ENCODE data around the gene INSR.

The INSR gene

DNA sequence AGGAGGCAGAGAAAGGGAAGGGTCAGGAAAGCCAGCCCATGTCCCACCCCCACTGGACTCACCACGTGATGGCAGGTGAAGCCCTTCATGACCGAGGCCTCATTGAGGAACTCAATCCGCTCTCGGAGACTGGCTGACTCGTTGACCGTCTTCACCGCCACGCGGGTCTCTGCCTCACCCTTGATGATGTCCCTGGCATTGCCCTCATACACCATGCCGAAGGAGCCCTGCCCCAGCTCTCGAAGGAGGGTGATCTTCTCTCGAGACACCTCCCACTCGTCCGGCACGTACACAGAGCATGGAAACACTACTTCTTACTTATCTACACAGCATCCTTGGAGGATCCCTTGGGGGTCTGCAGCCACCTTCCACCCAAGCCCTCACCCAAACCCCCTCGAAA is 169.0 kb downstream of the INSR start:
- TF ChIP-seq, protein P1, sequence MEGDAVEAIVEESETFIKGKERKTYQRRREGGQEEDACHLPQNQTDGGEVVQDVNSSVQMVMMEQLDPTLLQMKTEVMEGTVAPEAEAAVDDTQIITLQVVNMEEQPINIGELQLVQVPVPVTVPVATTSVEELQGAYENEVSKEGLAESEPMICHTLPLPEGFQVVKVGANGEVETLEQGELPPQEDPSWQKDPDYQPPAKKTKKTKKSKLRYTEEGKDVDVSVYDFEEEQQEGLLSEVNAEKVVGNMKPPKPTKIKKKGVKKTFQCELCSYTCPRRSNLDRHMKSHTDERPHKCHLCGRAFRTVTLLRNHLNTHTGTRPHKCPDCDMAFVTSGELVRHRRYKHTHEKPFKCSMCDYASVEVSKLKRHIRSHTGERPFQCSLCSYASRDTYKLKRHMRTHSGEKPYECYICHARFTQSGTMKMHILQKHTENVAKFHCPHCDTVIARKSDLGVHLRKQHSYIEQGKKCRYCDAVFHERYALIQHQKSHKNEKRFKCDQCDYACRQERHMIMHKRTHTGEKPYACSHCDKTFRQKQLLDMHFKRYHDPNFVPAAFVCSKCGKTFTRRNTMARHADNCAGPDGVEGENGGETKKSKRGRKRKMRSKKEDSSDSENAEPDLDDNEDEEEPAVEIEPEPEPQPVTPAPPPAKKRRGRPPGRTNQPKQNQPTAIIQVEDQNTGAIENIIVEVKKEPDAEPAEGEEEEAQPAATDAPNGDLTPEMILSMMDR (conservative IDR thresholded peaks at IDR 0.05; ENCODE audit: low read length): no peak
- no peak overlapping the region for H3K4me3 ChIP-seq (ENCODE audit: low read length)
- DNase-seq (ENCODE audit: low read depth): no peak

DNA sequence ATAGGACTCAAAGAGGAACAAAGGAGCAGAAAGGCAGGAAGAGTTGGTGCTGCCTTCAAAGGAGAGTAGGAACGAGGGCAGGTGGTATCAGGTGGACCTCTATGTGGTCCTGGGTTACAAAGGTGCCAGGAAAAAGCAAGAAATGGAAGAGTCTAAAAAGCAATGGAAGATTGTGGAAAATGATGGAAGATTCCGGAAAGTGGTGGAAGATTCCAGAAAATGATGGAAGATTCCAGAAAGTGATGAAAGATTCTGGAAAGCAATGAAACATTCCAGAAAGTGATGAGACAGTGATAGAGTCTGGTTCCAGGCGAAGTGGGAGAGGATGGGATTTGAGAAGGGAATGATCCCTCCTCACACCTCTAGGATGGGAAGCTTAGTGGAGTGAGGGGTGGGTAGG is 169.4 kb downstream of the INSR start:
- DNase-seq (ENCODE audit: low read depth): no peak
- TF ChIP-seq, protein P1 (conservative IDR thresholded peaks at IDR 0.05; ENCODE audit: low read length): no peak
- no peak overlapping the region for H3K4me3 ChIP-seq (ENCODE audit: low read length)

DNA sequence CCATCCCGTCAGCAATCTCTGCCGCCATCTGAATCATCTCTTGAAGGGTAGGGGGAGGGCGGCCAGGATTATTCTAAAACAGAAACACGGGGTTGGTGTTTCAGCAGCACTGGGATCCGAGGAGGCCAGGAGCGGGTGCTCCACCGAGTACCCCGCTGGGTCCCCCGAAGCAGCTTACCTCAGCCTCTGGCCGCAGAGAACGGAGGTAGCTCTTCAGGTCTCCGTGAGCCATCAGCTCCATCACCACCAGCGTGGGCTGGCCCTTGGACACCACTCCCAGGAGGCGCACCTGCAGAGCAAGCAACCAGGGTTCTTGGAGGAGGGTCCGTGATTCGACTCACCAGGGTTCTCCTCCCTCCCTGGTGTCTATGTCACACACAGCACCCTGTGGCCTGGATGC is 171.5 kb downstream of the INSR start:
- DNase-seq (ENCODE audit: low read depth): no peak
- H3K4me3 ChIP-seq (ENCODE audit: low read length): no peak overlapping the region
- TF ChIP-seq, protein P1 (conservative IDR thresholded peaks at IDR 0.05; ENCODE audit: low read length): no peak

DNA sequence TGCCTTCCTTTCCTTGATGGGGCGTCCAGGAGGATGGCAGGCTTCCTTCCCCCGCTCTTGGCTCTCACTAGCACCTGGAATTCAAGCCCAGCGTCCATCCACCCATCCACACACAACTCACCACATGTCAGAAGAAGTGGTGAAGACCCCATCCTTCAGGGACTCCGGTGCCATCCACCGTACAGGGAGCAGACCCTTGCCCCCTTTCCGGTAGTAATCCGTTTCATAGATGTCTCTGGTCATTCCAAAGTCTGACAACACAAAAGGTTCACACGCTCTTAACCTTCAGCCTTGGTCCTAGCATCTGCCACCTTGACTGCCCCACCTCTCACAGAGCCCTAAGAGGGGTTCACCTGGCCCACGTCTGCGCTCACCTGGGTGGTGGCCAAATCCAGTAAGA is 173.7 kb downstream of the INSR start:
- DNase-seq (ENCODE audit: low read depth): no peak
- TF ChIP-seq, protein P1 (conservative IDR thresholded peaks at IDR 0.05; ENCODE audit: low read length): no peak
- no peak overlapping the region for H3K4me3 ChIP-seq (ENCODE audit: low read length)

DNA sequence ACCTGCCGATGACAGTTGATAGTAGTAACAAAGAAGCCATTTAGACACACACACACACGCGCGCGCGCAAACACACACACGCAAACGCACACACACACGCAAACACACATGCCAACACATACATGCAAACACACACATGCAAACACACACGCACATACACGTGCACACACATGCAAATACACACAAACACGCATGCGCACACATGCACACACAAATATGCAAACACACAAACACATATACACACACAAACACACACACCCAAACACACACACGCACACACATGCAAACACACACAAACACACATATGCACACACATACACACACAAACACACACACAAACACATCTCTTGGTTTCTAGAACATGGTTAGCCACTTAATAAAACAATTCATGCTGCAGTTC is 174.6 kb downstream of the INSR start:
- TF ChIP-seq, protein P1 (conservative IDR thresholded peaks at IDR 0.05; ENCODE audit: low read length): no peak
- no peak overlapping the region for H3K4me3 ChIP-seq (ENCODE audit: low read length)
- DNase-seq (ENCODE audit: low read depth): no peak

DNA sequence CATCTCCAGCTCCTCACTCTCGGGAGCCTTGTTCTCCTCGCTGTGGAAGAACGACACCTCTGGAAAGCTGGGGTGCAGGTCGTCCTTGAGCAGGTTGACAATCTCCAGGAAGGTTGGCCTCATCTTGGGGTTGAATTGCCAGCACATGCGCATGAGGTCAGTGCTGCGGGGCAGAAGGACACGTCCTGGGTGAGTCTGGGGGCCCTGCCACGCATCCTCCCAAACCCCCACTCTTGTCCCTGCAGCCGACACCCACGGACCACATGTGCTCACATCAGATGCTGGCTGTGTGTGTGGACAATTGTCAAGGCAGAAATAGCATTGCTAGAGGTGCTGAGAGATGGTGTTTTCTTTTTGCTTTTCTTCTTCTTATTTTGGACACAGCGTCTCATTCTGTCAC is 177.0 kb downstream of the INSR start:
- TF ChIP-seq, protein P1 (conservative IDR thresholded peaks at IDR 0.05; ENCODE audit: low read length): no peak
- no peak overlapping the region for H3K4me3 ChIP-seq (ENCODE audit: low read length)
- no peak for DNase-seq (ENCODE audit: low read depth)

DNA sequence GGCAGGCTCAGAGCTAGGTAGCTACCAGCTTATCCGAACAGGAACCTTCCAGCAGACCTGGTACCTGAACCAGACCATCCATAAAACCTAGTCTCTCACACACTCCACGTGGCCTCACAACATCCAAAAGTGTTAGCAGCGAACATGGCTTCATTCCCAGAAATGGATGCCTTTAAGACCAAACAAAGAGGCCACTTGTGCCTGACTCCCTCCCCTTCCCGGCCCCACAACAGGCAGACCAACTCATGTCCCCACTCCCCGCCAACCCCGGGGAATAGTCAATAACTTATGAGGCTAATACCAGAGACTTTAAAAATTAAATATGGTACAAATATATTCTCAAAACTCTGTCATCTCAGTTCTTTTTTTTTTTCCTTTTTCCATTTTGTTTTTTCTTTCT is 178.5 kb downstream of the INSR start:
- no peak for DNase-seq (ENCODE audit: low read depth)
- H3K4me3 ChIP-seq (ENCODE audit: low read length): no peak overlapping the region
- TF ChIP-seq, protein P1 (conservative IDR thresholded peaks at IDR 0.05; ENCODE audit: low read length): no peak

Measured in AG10803 (cell line).